Mammary epithelial cell (primary cell): ENCODE measurements around the gene DOK6.

Experiments used
- CTCF ChIP-seq, 2 donors: IDR thresholded peaks in 1 of 2; conservative IDR thresholded peaks in 1 of 2; 2 replicates each; pipeline ENCODE4 v1.5.1; 2011 to 2012; ENCODE audit warnings: inconsistent platforms in 2 of 2, low read length in 2 of 2, mild to moderate bottlenecking in 2 of 2, control low read depth in 1 of 2, low read depth in 1 of 2; ENCODE audit not compliant: insufficient read depth in 1 of 2; ENCODE audit errors: extremely low read depth in 1 of 2
- EZH2 ChIP-seq: IDR thresholded peaks from 2 replicates; pipeline ENCODE4 v1.6.1; 2012; ENCODE audit warnings: low read length, inconsistent platforms, borderline replicate concordance

DNA sequence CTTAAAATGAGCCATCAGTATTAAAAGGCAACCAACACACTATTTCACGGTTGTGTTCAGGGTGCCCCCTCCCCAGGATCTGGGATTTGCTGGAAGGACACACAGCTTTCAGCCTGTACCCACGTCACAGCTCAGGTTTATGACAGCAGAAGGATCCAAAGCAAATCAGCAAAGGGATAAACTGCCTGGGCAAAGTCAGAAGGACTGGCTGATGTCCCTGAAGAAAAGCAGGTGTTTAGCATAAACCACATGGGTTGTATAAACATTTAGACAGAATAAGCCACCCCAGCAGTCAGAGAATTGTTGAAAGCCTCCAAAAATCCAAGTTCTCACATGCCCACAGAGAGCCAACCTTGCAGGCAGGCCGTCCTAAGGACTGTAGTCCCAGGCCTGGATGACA, 483.1 kb downstream of the DOK6 start:
- TF ChIP-seq CTCF (conservative IDR thresholded peaks at IDR 0.05 in 1 of 2, IDR thresholded peaks at IDR 0.05 in 1 of 2; ENCODE audit: extremely low read depth in 1 of 2, insufficient read depth in 1 of 2, low read depth in 1 of 2, low read length in 2 of 2) (no peak), EZH2 (no peak)
